Dermis microvascular lymphatic vessel endothelial cell (primary cell): ENCODE data around the gene ELOA2. TPM values are rescaled to one million over a fixed set of nuclear protein-coding genes. Genes with fewer than 3 reads are reported as not detected.
"Not testable (repeated sequence)": the region's sequence is repeated elsewhere in the genome, so short reads cannot be mapped to it uniquely, and the experiment has no call there.

Experiments
- DNase-seq, 2 donors: peaks; one replicate each; pipeline versions ENCODE4 v3.0.0 to v3.0.0-alpha.2; 2010; ENCODE audit warnings: low read depth in 2 of 2
- total RNA-seq: library from RNA; depleted of rRNA; stranded (reverse); fragments of >200 nt; gene quantifications from 2 replicates; pipeline ENCODE4 v1.2.1, GENCODE V29; 2014

Gene ELOA2
- total RNA-seq, 1 donor from 2014 or later: not detected

- not testable (repeated sequence) for DNase-seq
Measured at GRCh38 chr18:47020757-47021156, 14.7 kb downstream of the ELOA2 start.

- DNase-seq: not testable (repeated sequence)
Measured at GRCh38 chr18:47019870-47020269, 15.6 kb downstream of the ELOA2 start.

Other genes starting within 250 kb of the ELOA2 start
- 8.6 and 11.4 TPM in 2 replicates for gene PIAS2, start 118.1 kb downstream of the ELOA2 start, total RNA-seq
- 0.25 and 0.64 TPM in 2 replicates for gene KATNAL2, start 118.0 kb downstream of the ELOA2 start, total RNA-seq
- gene HDHD2, start 114.9 kb upstream of the ELOA2 start, total RNA-seq: 11.6 and 12.9 TPM in 2 replicates
- gene IER3IP1, start 140.7 kb upstream of the ELOA2 start, total RNA-seq: 26.9 and 47.5 TPM in 2 replicates
- not detected in 2 replicates for gene SKOR2, start 216.0 kb upstream of the ELOA2 start, total RNA-seq